NOMO-1 treated with dmso at 0.1 percent for 144 hours (cell line): ENCODE results near the gene CAMK4.
"Not testable (repeated sequence)": the region's sequence is repeated elsewhere in the genome, so short reads cannot be mapped to it uniquely, and the experiment has no call there.

ENCODE experiments used
- DNase-seq: peaks from one replicate; lab custom pipeline; 2025; ENCODE audit not compliant: unreplicated experiment; lab: John Stamatoyannopoulos, UW

CAMK4 gene

GRCh38 chr5:111309384-111309783 lies 85.2 kb downstream of the CAMK4 start:
- no peak for DNase-seq

GRCh38 chr5:111310711-111311620 lies 86.8 kb downstream of the CAMK4 start:
- DNase-seq, result no peak

- DNase-seq, result no peak
These were observed 87.5 kb downstream of the CAMK4 start for GRCh38 chr5:111311666-111312065.

- no peak for DNase-seq
These were observed 89.0 kb downstream of the CAMK4 start for GRCh38 chr5:111313017-111313724.

GRCh38 chr5:111320953-111321352 lies 96.8 kb downstream of the CAMK4 start:
- no peak for DNase-seq

GRCh38 chr5:111321376-111321775 lies 97.2 kb downstream of the CAMK4 start:
- DNase-seq, result no peak

GRCh38 chr5:111326551-111326950 lies 102.4 kb downstream of the CAMK4 start:
- no peak for DNase-seq

GRCh38 chr5:111337133-111337532 lies 112.9 kb downstream of the CAMK4 start:
- no peak for DNase-seq

GRCh38 chr5:111337688-111338087 lies 113.5 kb downstream of the CAMK4 start:
- DNase-seq, result no peak

GRCh38 chr5:111345731-111346130 lies 121.5 kb downstream of the CAMK4 start:
- DNase-seq, result no peak

- no peak for DNase-seq
These were observed 122.8 kb downstream of the CAMK4 start for GRCh38 chr5:111347021-111347420.

GRCh38 chr5:111348661-111349329 lies 124.6 kb downstream of the CAMK4 start:
- DNase-seq, result no peak

- no peak for DNase-seq
These were observed 125.2 kb downstream of the CAMK4 start for GRCh38 chr5:111349429-111349828.

GRCh38 chr5:111353035-111353434 lies 128.9 kb downstream of the CAMK4 start:
- no peak for DNase-seq

GRCh38 chr5:111358726-111359125 lies 134.5 kb downstream of the CAMK4 start:
- not testable (repeated sequence) for DNase-seq

GRCh38 chr5:111360173-111360572 lies 136.0 kb downstream of the CAMK4 start:
- no peak for DNase-seq

- no peak for DNase-seq
These were observed 140.8 kb downstream of the CAMK4 start for GRCh38 chr5:111364992-111365391.

GRCh38 chr5:111366388-111366787 lies 142.2 kb downstream of the CAMK4 start:
- no peak for DNase-seq

GRCh38 chr5:111367115-111367514 lies 142.9 kb downstream of the CAMK4 start:
- DNase-seq, result no peak

- no peak for DNase-seq
These were observed 148.6 kb downstream of the CAMK4 start for GRCh38 chr5:111372799-111373198.

- DNase-seq, result no peak
These were observed 150.2 kb downstream of the CAMK4 start for GRCh38 chr5:111374380-111374779.

- DNase-seq, result no peak
These were observed 151.5 kb downstream of the CAMK4 start for GRCh38 chr5:111375645-111376044.
